ENCODE data around the gene RCE1. TPM values are rescaled to one million over a fixed set of nuclear protein-coding genes. Genes with fewer than 3 reads are reported as not detected.

The RCE1 gene
- total and polyA plus RNA-seq, 7 donors = 3.1 to 13.2 (median 4.7) TPM

GRCh38 chr11:66875378-66875777 is 32.1 kb downstream of the RCE1 start:
- no peak for TF ChIP-seq CTCF (IDR thresholded peaks at IDR 0.05)
- H3K27ac ChIP-seq = no peak overlapping the region
- H3K27me3 ChIP-seq (ENCODE audit: insufficient read depth in 3 of 3, low read length in 2 of 3) = no peaks in the 10 kb centered on the region
- ATAC-seq = no peak
- WGBS, 3 donors = 87 to 89% (median 88%) methylated on average over 13 of the region's 13 CpGs
- H3K36me3 ChIP-seq (ENCODE audit: insufficient read depth in 1 of 2, low read depth in 1 of 2) = peaks cover 0 to 15% of the 10 kb centered on the region in 2 donors
- peaks cover 15% of the 10 kb centered on the region for H3K4me1 ChIP-seq
- peak in 1 of 2 donors; percentile 15 for DNase-seq
- H3K4me3 ChIP-seq = no peak overlapping the region
- intact Hi-C loops (cut with DNase I) = no loop called here
- no peaks in the 10 kb centered on the region for H3K9me3 ChIP-seq

- H3K27me3 ChIP-seq (ENCODE audit: insufficient read depth in 3 of 3, low read length in 2 of 3) = no peaks in the 10 kb centered on the region
- 83 to 86% (median 86%) methylated on average over 9 of the region's 9 CpGs for WGBS, 3 donors
- DNase-seq = peak in 1 of 2 donors; percentile 20
- no peak for ATAC-seq
- no peaks in the 10 kb centered on the region for H3K9me3 ChIP-seq
- H3K36me3 ChIP-seq (ENCODE audit: insufficient read depth in 1 of 2, low read depth in 1 of 2) = no peaks in the 10 kb centered on the region
- no peak for TF ChIP-seq CTCF (IDR thresholded peaks at IDR 0.05)
- H3K27ac ChIP-seq = peak overlapping the region; percentile 66
- no peak overlapping the region for H3K4me3 ChIP-seq
- peaks cover 38% of the 10 kb centered on the region for H3K4me1 ChIP-seq
- intact Hi-C loops (cut with DNase I) = no loop called here
Measured at GRCh38 chr11:66877588-66878385, 34.5 kb downstream of the RCE1 start.

- Histone ChIP-seq H3K27ac (no peak overlapping the region), H3K9me3 (no peaks in the 10 kb centered on the region), H3K27me3 (ENCODE audit: insufficient read depth in 3 of 3, low read length in 2 of 3) (no peaks in the 10 kb centered on the region), H3K36me3 (ENCODE audit: insufficient read depth in 1 of 2, low read depth in 1 of 2) (no peaks in the 10 kb centered on the region), H3K4me1 (peaks cover 45% of the 10 kb centered on the region), H3K4me3 (no peak overlapping the region)
- 58 to 71% (median 63%) methylated on average over 12 of the region's 12 CpGs for WGBS, 3 donors
- ATAC-seq (no peak), DNase-seq (peak in 1 of 2 donors; percentile 54)
- TF ChIP-seq CTCF (IDR thresholded peaks at IDR 0.05) = no peak
- intact Hi-C loops (cut with DNase I) = no loop called here
Measured at GRCh38 chr11:66878474-66878873, 35.2 kb downstream of the RCE1 start.

GRCh38 chr11:66879000-66879399 is 35.8 kb downstream of the RCE1 start:
- WGBS, 3 donors = 89 to 91% (median 89%) methylated on average over 7 of the region's 7 CpGs
- Histone ChIP-seq H3K27me3 (ENCODE audit: insufficient read depth in 3 of 3, low read length in 2 of 3) (no peaks in the 10 kb centered on the region), H3K36me3 (ENCODE audit: insufficient read depth in 1 of 2, low read depth in 1 of 2) (no peaks in the 10 kb centered on the region), H3K4me3 (no peak overlapping the region), H3K4me1 (peaks cover 51% of the 10 kb centered on the region), H3K9me3 (no peaks in the 10 kb centered on the region), H3K27ac (no peak overlapping the region)
- ATAC-seq (no peak), DNase-seq (peak in 1 of 2 donors; percentile 20)
- no peak for TF ChIP-seq CTCF (IDR thresholded peaks at IDR 0.05)
- intact Hi-C loops (cut with DNase I) = no loop called here

All from psoas muscle (tissue), 8 donors.